ENCODE measurements around the gene MBOAT7. TPM values are rescaled to one million over a fixed set of nuclear protein-coding genes. Genes with fewer than 3 reads are reported as not detected.

MBOAT7 gene
- total RNA-seq, 1 experiment from 2014 or later = 100 TPM

GRCh38 chr19:54125713-54126112 is 63.7 kb downstream of the MBOAT7 start:
- WGBS (ENCODE audit: extremely low coverage, insufficient read length, low lambda C conversion rate) = no CpG with 5 or more reads among the region's 9 CpGs
- no peaks in the 10 kb centered on the region for H3K4me1 Mint-ChIP-seq
- H3K18ac ChIP-seq (ENCODE audit: insufficient read length, low read depth, low read length) = no peak overlapping the region

More at GRCh38 chr19:54125713-54126112, 63.7 kb downstream of the MBOAT7 start:
- Histone ChIP-seq H2AK5ac (ENCODE audit: insufficient read length, low read length) (no peak overlapping the region), H3K23ac (ENCODE audit: insufficient read length, low read depth, low read length) (no peak overlapping the region), H3K14ac (ENCODE audit: insufficient read depth, low read length) (no peak overlapping the region), H2BK15ac (ENCODE audit: low read depth, low read length) (no peak overlapping the region), H4K5ac (ENCODE audit: insufficient read length, low read depth, low read length) (no peak overlapping the region), H4K20me1 (ENCODE audit: control insufficient read depth, insufficient read depth, insufficient read length) (no peaks in the 10 kb centered on the region), H3K9me3 (ENCODE audit: control insufficient read depth, low read depth, low read length) (no peaks in the 10 kb centered on the region), H3K4me1 (ENCODE audit: insufficient read depth, low read length) (no peaks in the 10 kb centered on the region), H2BK20ac (ENCODE audit: low read depth, low read length, poor library complexity, severe bottlenecking) (no peak overlapping the region), H3K79me1 (ENCODE audit: insufficient read depth, low read depth, low read length, poor library complexity, severe bottlenecking) (no peaks in the 10 kb centered on the region), H3K23me2 (ENCODE audit: insufficient read length, low read depth, low read length, poor library complexity, severe bottlenecking) (no peaks in the 10 kb centered on the region), H4K91ac (ENCODE audit: insufficient read length, low read depth, low read length) (no peak overlapping the region), H2BK120ac (ENCODE audit: low read depth, low read length, poor library complexity, severe bottlenecking) (no peak overlapping the region), H3K4me2 (ENCODE audit: insufficient read depth, insufficient read length, low read length) (no peak overlapping the region), H3K27me3 (ENCODE audit: insufficient read depth, low read length) (no peaks in the 10 kb centered on the region), H3K4ac (ENCODE audit: low read depth, low read length) (no peak overlapping the region), H4K8ac (replicated peaks; ENCODE audit: insufficient read length, low read depth, low read length) (no peak overlapping the region), H3K79me2 (ENCODE audit: insufficient read depth, low read length) (no peaks in the 10 kb centered on the region), H2BK5ac (ENCODE audit: insufficient read length, low read length) (no peak overlapping the region), H2AFZ (ENCODE audit: low read length) (no peak overlapping the region), H3K27ac (ENCODE audit: insufficient read length, low read depth, low read length) (no peak overlapping the region), H3T11ph (ENCODE audit: low read length) (no peak overlapping the region), H3K56ac (ENCODE audit: insufficient read length, low read depth, low read length) (no peak overlapping the region), H3K9ac (ENCODE audit: extremely low read depth, insufficient read length, low read length) (no peak overlapping the region), H2BK12ac (ENCODE audit: insufficient read length, low read depth, low read length) (no peak overlapping the region)
- Mint-ChIP-seq H3K36me3 (ENCODE audit: insufficient read depth in 1 of 3, low read depth in 3 of 3) (peaks cover 37 to 74% (median 74%) of the 10 kb centered on the region in 3 experiments; a peak in 6 of 7 replicates), H3K9me3 (no peaks in the 10 kb centered on the region), H3K4me3 (no peak overlapping the region), H3K27me3 (ENCODE audit: low read depth) (no peaks in the 10 kb centered on the region), H3K27ac (no peak overlapping the region)
- no peak for TF ChIP-seq CTCF (conservative IDR thresholded peaks at IDR 0.05)
- DNase-seq = no peak

Measured in H9 (cell line).